Activated B cell treated with CpG ODN at 0.5 μM for 24 hours (primary cell): ENCODE measurements around the gene ZNF280C. TPM values are rescaled to one million over a fixed set of nuclear protein-coding genes. Genes with fewer than 3 reads are reported as not detected.

Experiments
- ATAC-seq: fragments of 200-7000 bp; cut with Tn5 transposase; one replicate; pipeline ENCODE4 v1.10.0; 2021; ENCODE audit warnings: low read depth, mild to moderate bottlenecking, moderate library complexity
- CTCF ChIA-PET: fragments of 350-600 bp; sonication (Branson Sonifier 250); formaldehyde crosslinking; loops from one replicate; lab custom pipeline; 2021; ENCODE audit warnings: antibody characterized with exemption; lab: Charles Lee
- POLR2A ChIA-PET: fragments of 350-600 bp; sonication (Branson Sonifier 250); formaldehyde crosslinking; loops from one replicate; lab custom pipeline; 2021; ENCODE audit warnings: antibody characterized with exemption; lab: Charles Lee
- DNase-seq: peaks from one replicate; pipeline ENCODE4 v3.0.0; 2022
- H3K27ac Mint-ChIP-seq: one replicate; pipeline ENCODE4 v1.8.0; 2020; ENCODE audit warnings: mixed read lengths
- H3K27me3 Mint-ChIP-seq: one replicate; pipeline ENCODE4 v1.8.0; 2021; ENCODE audit warnings: mixed read lengths
- H3K36me3 Mint-ChIP-seq: one replicate; pipeline ENCODE4 v1.8.0; 2021; ENCODE audit warnings: low read depth, mixed read lengths
- H3K4me1 Mint-ChIP-seq: one replicate; pipeline ENCODE4 v1.8.0; 2021; ENCODE audit warnings: mixed read lengths
- H3K4me3 Mint-ChIP-seq: one replicate; pipeline ENCODE4 v1.8.0; 2020; ENCODE audit warnings: mild to moderate bottlenecking, mixed read lengths
- H3K9me3 Mint-ChIP-seq: one replicate; pipeline ENCODE4 v1.8.0; 2020; ENCODE audit warnings: mixed read lengths
- CTCF ChIP-seq: fragments of 200-600 bp; IDR thresholded peaks from one replicate; pipeline ENCODE4 v1.8.0; 2022; ENCODE audit warnings: antibody characterized with exemption, mild to moderate bottlenecking
- intact Hi-C: fragments of 100-400 bp; cut with micrococcal nuclease; formaldehyde crosslinking; loops from one replicate; pipeline ENCODE4 v1.15.1; 2024
- total RNA-seq: library from RNA; stranded (reverse); gene quantifications from 2 replicates; pipeline ENCODE4 v1.2.3, GENCODE V29; 2022

Gene ZNF280C
- total RNA-seq, 1 donor from 2014 or later, result 9.1 TPM

- ATAC-seq (no peak), DNase-seq (no peak)
- Mint-ChIP-seq H3K27me3 (no peaks in the 10 kb centered on the region), H3K9me3 (no peaks in the 10 kb centered on the region), H3K4me1 (peaks cover 18% of the 10 kb centered on the region), H3K36me3 (no peaks in the 10 kb centered on the region), H3K27ac (no peak overlapping the region), H3K4me3 (no peak overlapping the region)
- no peak for TF ChIP-seq CTCF
- CTCF ChIA-PET, result no interaction called here
- intact Hi-C loops, result no loop called here
- POLR2A ChIA-PET, result no interaction called here
Measured at GRCh38 chrX:130163398-130163797, 105.3 kb downstream of the ZNF280C start.

- DNase-seq, result no peak
- Mint-ChIP-seq H3K27ac (no peak overlapping the region), H3K9me3 (no peaks in the 10 kb centered on the region), H3K36me3 (no peaks in the 10 kb centered on the region), H3K4me3 (no peak overlapping the region), H3K27me3 (no peaks in the 10 kb centered on the region), H3K4me1 (peaks cover 18% of the 10 kb centered on the region)
- ChIA-PET POLR2A (interaction anchor here (1.0 kb wide), 1 partner anchor 9 kb away, joined by 3 read pairs; the partner anchor contains the start of gene RAB33A), CTCF (interaction anchor here (0.6 kb wide), 1 partner anchor 13 kb away, joined by 3 read pairs; no protein-coding TSS in a partner anchor)
- ATAC-seq, result no peak
- intact Hi-C loops, result no loop called here
- no peak for TF ChIP-seq CTCF
Measured at GRCh38 chrX:130162094-130162735, 106.5 kb downstream of the ZNF280C start.

GRCh38 chrX:130159776-130160175 lies 108.9 kb downstream of the ZNF280C start:
- CTCF ChIA-PET, result no interaction called here
- Mint-ChIP-seq H3K4me3 (no peak overlapping the region), H3K27ac (no peak overlapping the region)

GRCh38 chrX:130158311-130158710 lies 110.4 kb downstream of the ZNF280C start:
- POLR2A ChIA-PET, result interaction anchor here (0.6 to 0.7 kb wide), 2 partner anchors 26 to 33 kb away, joined by 4 to 6 read pairs; no protein-coding TSS in a partner anchor
- CTCF ChIA-PET, result no interaction called here
- ATAC-seq (no peak), DNase-seq (no peak)
- H3K27ac Mint-ChIP-seq, result no peak overlapping the region
- no peaks in the 10 kb centered on the region for H3K27me3 Mint-ChIP-seq
- no peak for TF ChIP-seq CTCF
- H3K9me3 Mint-ChIP-seq, result no peaks in the 10 kb centered on the region
- peaks cover 3% of the 10 kb centered on the region for H3K4me1 Mint-ChIP-seq
- no peak overlapping the region for H3K4me3 Mint-ChIP-seq
- intact Hi-C loops, result no loop called here
- peaks cover 16% of the 10 kb centered on the region for H3K36me3 Mint-ChIP-seq

More at GRCh38 chrX:130159776-130160175, 108.9 kb downstream of the ZNF280C start:
- TF ChIP-seq CTCF, result no peak
- H3K4me1 Mint-ChIP-seq, result peaks cover 10% of the 10 kb centered on the region
- intact Hi-C loops, result no loop called here
- ATAC-seq (no peak), DNase-seq (no peak)
- no peaks in the 10 kb centered on the region for H3K9me3 Mint-ChIP-seq
- POLR2A ChIA-PET, result interaction anchor here (0.6 kb wide), 1 partner anchor 78 kb away, joined by 3 read pairs; no protein-coding TSS in a partner anchor
- peaks cover 12% of the 10 kb centered on the region for H3K36me3 Mint-ChIP-seq
- H3K27me3 Mint-ChIP-seq, result no peaks in the 10 kb centered on the region

- ChIA-PET CTCF (interaction anchor here (1.3 to 1.5 kb wide), 2 partner anchors 74 to 76 kb away, joined by 4 read pairs; no protein-coding TSS in a partner anchor), POLR2A (no interaction called here)
- Mint-ChIP-seq H3K36me3 (peaks cover 16% of the 10 kb centered on the region), H3K27ac (no peak overlapping the region), H3K4me1 (no peaks in the 10 kb centered on the region), H3K27me3 (no peaks in the 10 kb centered on the region), H3K9me3 (no peaks in the 10 kb centered on the region), H3K4me3 (no peak overlapping the region)
- intact Hi-C loops, result no loop called here
- ATAC-seq (no peak), DNase-seq (no peak)
- no peak for TF ChIP-seq CTCF
Measured at GRCh38 chrX:130155564-130155963, 113.1 kb downstream of the ZNF280C start.

Other genes starting within 250 kb of the ZNF280C start
- gene ELF4, start 158.4 kb downstream of the ZNF280C start, total RNA-seq, result 32.4 and 33.0 TPM in 2 replicates
- gene AIFM1, start 103.1 kb downstream of the ZNF280C start, total RNA-seq, result 30.8 and 34.3 TPM in 2 replicates
- 6.9 and 8.0 TPM in 2 replicates for gene RAB33A, start 96.9 kb downstream of the ZNF280C start, total RNA-seq
- 12.2 and 13.8 TPM in 2 replicates for gene SLC25A14, start 71.0 kb upstream of the ZNF280C start, total RNA-seq
- not detected in 2 replicates for gene GPR119, start 116.8 kb upstream of the ZNF280C start, total RNA-seq
- 21.1 and 23.6 TPM in 2 replicates for gene RBMX2, start 133.1 kb upstream of the ZNF280C start, total RNA-seq